ENCODE measurements around the gene CEP350.

- no peak for TF ChIP-seq CTCF (IDR thresholded peaks at IDR 0.05 in 2 of 3, conservative IDR thresholded peaks at IDR 0.05 in 1 of 3; ENCODE audit: control insufficient read depth in 2 of 3, extremely low read depth in 1 of 3, insufficient read depth in 1 of 3, low read depth in 3 of 3, low read length in 3 of 3)
- TF ChIP-seq JUNB (IDR thresholded peaks at IDR 0.05) = no peak
- TF ChIP-seq SMAD1 (IDR thresholded peaks at IDR 0.05; ENCODE audit: low read depth, partially characterized antibody) = no peak
- TF ChIP-seq POLR2A (IDR thresholded peaks at IDR 0.05; ENCODE audit: low read depth, low read length) = no peak
These were observed 42.8 kb upstream of the CEP350 start for GRCh38 chr1:179911812-179912211.

All from GM12878 (cell line).